GM21717 (cell line): Measurements from ENCODE around the gene B4GALT6.
A peak's percentile ranks its signal among the peaks of the same experiment; 100 is the strongest.

Source experiments
- ATAC-seq: cut with Tn5 transposase; IDR thresholded peaks from one replicate; pipeline ENCODE4 v1.9.1; 2021; ENCODE audit warnings: mild to moderate bottlenecking, moderate library complexity; ENCODE audit not compliant: unreplicated experiment

Gene B4GALT6

DNA sequence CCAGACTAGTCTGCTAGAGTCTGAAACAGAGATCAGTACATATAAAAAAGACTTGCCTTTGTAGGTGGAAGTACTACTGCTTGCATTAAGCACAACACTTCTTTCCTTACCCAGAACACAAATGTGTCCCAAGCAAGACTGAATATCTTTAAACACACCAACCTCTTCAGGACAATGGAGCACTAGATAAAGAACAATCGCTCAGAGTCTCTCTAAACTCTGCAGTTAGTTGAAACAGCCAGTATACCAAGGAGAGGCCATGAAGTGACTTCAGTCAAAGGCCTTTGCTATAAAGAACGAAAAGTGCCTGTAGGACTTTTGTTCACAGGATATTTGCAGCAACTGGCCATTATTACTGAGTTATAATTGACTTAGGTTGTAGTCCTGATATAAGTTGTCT, 9.9 kb upstream of the B4GALT6 start:
- no peak for ATAC-seq

GRCh38 chr18:31688606-31689005, 4.2 kb upstream of the B4GALT6 start:
- ATAC-seq, result no peak

DNA sequence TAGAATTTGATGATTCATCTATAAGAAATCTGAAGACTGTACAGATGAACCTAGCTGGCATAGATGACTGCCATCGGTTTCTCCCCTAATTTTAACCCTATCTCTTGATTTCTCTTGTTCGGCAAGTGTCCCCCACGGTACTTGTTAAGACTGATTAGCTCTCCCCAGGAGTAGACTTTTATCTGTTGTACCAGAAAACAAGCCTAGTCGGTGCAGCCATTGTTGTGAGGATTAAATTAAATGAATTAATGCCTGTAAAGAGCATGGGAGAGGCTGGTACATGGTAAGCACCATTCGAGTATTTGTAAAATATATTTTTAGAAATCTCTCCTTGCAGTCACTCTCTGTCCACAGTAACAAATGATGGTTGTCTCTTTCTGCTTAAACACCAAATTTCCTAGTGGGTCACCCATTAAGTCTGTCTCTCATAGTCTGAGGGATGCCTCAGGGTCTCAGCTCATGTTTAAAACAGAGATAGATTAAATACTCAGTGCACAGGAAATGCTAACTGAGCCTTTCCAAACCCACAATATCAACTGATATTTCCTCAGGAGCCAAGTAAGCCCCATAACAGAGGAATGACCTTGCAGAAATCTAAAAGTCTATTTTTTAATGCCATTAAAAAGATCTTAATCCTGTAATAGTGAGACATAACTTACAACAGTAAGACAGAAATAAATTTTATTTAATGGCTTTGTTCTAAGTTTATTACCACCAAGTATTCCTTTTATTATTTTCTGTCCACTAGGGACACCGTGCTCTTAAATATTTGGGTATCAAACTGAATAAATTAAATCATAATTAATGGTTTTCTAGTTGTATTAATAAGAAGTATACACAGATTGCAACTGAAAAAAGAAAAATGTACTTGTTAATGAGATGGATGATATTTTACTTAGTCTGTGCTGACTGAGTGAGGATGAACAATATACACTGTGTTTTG, 2.9 kb upstream of the B4GALT6 start:
- no peak for ATAC-seq

- no peak for ATAC-seq
These were observed 2.2 kb upstream of the B4GALT6 start for GRCh38 chr18:31686572-31686971.

- ATAC-seq, result peak; percentile 74
These were observed 1.0 kb upstream of the B4GALT6 start for GRCh38 chr18:31685097-31686082.

DNA sequence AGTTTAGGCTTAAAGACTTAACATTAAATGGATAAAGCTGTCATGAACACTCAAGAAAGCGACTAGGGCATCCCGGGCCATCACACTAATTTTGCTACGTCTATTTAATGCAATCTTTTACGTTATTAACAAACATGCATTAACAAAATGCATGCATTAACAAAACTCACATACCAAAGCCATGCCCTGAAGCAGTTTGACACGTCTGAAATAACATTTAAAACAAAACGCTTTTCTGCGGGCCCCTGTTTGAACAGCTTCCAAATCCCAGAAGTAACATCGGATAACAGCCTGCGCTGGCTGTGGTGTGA, 458 bp downstream of the B4GALT6 start:
- no peak for ATAC-seq

- ATAC-seq, result no peak
These were observed 1.3 kb downstream of the B4GALT6 start for GRCh38 chr18:31683106-31683505.

GRCh38 chr18:31680831-31681568, 3.4 kb downstream of the B4GALT6 start:
- ATAC-seq, result no peak

DNA sequence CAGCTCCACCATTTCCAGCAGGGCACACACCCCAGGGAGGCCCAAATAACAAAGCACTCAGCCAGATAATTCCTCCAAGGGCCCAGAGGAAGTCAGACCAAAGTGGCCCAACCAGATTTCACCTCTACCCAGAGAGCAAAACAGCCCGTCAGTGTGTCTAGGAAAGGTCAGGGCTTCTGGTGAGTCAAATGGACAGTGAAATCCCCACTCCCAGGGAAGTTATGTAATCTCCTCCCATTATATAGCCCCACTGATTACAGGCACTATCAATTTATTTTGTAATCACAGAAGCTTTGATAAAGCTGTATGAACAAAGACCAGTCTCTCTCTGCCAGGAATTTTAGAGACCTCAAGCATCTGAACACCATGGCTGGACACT, 4.0 kb downstream of the B4GALT6 start:
- no peak for ATAC-seq

- ATAC-seq, result no peak
These were observed 4.5 kb downstream of the B4GALT6 start for GRCh38 chr18:31679791-31680432.

GRCh38 chr18:31679133-31679742, 5.1 kb downstream of the B4GALT6 start:
- no peak for ATAC-seq

- ATAC-seq, result no peak
These were observed 6.0 kb downstream of the B4GALT6 start for GRCh38 chr18:31678425-31678824.

DNA sequence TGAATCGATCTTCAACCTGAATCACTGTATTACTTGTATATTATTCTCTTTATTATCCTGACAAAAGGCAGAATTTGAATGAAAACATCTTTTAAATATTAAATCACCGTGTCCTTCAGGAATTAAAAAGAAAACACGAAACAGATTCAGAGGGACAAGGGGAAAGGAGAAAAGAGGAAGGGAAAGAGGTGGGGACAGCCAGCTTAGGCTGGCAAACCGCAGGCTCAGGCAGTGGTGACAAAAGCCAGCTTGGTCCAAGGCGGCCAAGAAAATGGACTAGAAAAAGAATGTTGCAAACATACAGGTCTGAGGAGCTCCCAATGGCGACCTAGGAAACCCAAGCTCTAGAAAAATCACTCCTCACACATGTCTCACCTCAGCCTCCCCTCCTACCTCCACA, 6.8 kb downstream of the B4GALT6 start:
- ATAC-seq, result no peak

- no peak for ATAC-seq
These were observed 9.0 kb downstream of the B4GALT6 start for GRCh38 chr18:31675404-31675803.

- ATAC-seq, result no peak
These were observed 11.7 kb downstream of the B4GALT6 start for GRCh38 chr18:31672628-31673135.

DNA sequence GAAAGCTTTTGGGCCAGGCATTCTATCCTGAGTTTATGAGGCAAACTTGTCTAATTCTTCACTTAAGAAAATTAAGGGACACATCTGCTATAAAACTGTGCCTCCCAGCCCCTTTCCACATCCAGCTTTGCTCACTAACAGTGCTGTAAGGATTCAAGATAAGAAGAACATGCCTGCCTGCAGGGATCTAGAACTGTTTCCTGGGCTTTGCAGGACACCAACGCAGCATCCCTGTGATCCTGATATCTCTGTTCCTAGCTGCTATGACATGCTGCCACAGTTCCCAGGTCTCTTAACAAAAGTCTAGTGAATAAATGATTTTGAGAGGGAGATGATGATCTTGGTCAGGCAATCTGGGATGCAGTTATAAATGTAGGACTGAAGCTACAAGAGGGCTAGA, 12.4 kb downstream of the B4GALT6 start:
- no peak for ATAC-seq

GRCh38 chr18:31669541-31669940, 14.8 kb downstream of the B4GALT6 start:
- no peak for ATAC-seq

DNA sequence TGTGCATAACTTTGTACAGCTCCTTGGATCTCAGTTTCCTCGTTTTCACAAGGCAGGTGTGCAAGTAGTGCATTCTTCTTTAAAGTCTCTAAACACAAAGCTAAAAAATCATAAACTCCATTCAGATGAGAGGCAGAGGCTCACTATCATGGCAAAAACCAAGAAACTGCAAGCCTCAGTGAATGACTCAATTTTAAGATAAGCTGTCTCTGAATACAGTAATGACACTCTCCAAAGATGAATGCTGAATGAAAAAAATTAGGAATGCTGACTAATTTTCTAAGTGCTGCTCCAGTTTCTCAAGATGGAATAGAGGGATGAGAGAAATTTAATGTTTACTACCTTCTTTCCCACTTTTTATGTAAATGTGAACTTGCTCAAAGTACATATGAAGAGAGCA, 17.2 kb downstream of the B4GALT6 start:
- no peak for ATAC-seq

GRCh38 chr18:31666055-31666454, 18.3 kb downstream of the B4GALT6 start:
- no peak for ATAC-seq

DNA sequence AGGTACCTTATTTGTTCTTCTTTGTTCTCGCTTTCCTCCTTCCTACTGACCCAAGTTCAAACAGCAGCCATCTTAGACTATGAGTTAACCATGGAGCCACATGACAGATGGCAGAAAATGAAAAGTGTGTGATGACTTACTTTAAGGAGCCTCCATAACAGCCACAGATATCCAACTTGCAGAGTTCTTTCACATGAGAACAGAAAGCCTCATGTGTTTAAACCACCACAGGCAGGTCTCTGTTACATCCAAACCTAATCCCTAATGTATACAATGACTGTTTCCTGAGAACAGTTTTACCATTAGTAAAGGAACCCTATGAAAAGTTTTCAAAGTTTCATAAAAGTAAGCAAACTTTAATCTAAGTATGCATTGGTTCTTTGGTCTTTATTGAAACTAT, 20.3 kb downstream of the B4GALT6 start:
- ATAC-seq, result no peak
